Karpas-422 (cell line): Measurements from ENCODE around the gene BORCS6. TPM values are rescaled to one million over a fixed set of nuclear protein-coding genes. Genes with fewer than 3 reads are reported as not detected.

ENCODE experiments used
- DNase-seq: peaks from one replicate; pipeline ENCODE4 v3.0.0-alpha.2; 2015
- H2AFZ ChIP-seq: fragments of 200-600 bp; sonication (generic); 2 replicates; pipeline ENCODE4 v1.6.1; 2014; ENCODE audit warnings: antibody characterized with exemption, low read length, mixed read lengths
- H3K27ac ChIP-seq: fragments of 200-600 bp; sonication (generic); 2 replicates; pipeline ENCODE4 v1.5.1; 2014; ENCODE audit warnings: mild to moderate bottlenecking, low read length, moderate library complexity
- H3K27me3 ChIP-seq: fragments of 200-600 bp; sonication (generic); 2 replicates; pipeline ENCODE4 v1.6.1; 2014; ENCODE audit warnings: low read length, mixed read lengths
- H3K36me3 ChIP-seq: fragments of 200-600 bp; sonication (generic); 2 replicates; pipeline ENCODE4 v1.6.1; 2014; ENCODE audit warnings: low read length, mixed read lengths; ENCODE audit not compliant: insufficient read depth
- H3K4me1 ChIP-seq: fragments of 200-600 bp; sonication (generic); 2 replicates; pipeline ENCODE4 v1.6.1; 2014; ENCODE audit warnings: mild to moderate bottlenecking, low read length, mixed read lengths
- H3K4me2 ChIP-seq: fragments of 200-600 bp; sonication (generic); 2 replicates; pipeline ENCODE4 v1.6.1; 2014; ENCODE audit warnings: low read length, low read depth, mild to moderate bottlenecking; ENCODE audit not compliant: poor library complexity, severe bottlenecking
- H3K4me3 ChIP-seq: fragments of 200-600 bp; sonication (generic); 2 replicates; pipeline ENCODE4 v1.5.1; 2014; ENCODE audit warnings: mild to moderate bottlenecking, antibody characterized with exemption, low read length, mixed read lengths
- H3K79me2 ChIP-seq: fragments of 200-600 bp; sonication (generic); 2 replicates; pipeline ENCODE4 v1.6.1; 2014; ENCODE audit warnings: mild to moderate bottlenecking, low read length, mixed read lengths
- H3K9ac ChIP-seq: fragments of 200-600 bp; sonication (generic); 2 replicates; pipeline ENCODE4 v1.6.0; 2014; ENCODE audit warnings: low read length
- H3K9me2 ChIP-seq: fragments of 200-600 bp; sonication (generic), shearing (Covaris generic); replicated peaks from 2 replicates; pipeline ENCODE4 v1.6.0; 2014; ENCODE audit warnings: mild to moderate bottlenecking, low read length, moderate library complexity; ENCODE audit not compliant: insufficient read depth
- H3K9me3 ChIP-seq: fragments of 300-700, 200-600 bp; sonication (generic); 2 replicates; pipeline ENCODE4 v1.6.1; 2014; ENCODE audit warnings: low read length, mixed read lengths
- H4K20me1 ChIP-seq: fragments of 200-600 bp; sonication (generic); 2 replicates; pipeline ENCODE4 v1.6.1; 2014; ENCODE audit warnings: mild to moderate bottlenecking, antibody characterized with exemption, low read length, low read depth; ENCODE audit not compliant: insufficient read depth
- total RNA-seq: library from RNA; depleted of rRNA; stranded (reverse); fragments of >200 nt; shearing (Covaris generic); gene quantifications from 2 replicates; pipeline ENCODE4 v1.2.3, GENCODE V29; 2014; ENCODE audit warnings: low replicate concordance

Gene BORCS6
- total RNA-seq, 1 experiment from 2014 or later: 10.3 TPM

DNA sequence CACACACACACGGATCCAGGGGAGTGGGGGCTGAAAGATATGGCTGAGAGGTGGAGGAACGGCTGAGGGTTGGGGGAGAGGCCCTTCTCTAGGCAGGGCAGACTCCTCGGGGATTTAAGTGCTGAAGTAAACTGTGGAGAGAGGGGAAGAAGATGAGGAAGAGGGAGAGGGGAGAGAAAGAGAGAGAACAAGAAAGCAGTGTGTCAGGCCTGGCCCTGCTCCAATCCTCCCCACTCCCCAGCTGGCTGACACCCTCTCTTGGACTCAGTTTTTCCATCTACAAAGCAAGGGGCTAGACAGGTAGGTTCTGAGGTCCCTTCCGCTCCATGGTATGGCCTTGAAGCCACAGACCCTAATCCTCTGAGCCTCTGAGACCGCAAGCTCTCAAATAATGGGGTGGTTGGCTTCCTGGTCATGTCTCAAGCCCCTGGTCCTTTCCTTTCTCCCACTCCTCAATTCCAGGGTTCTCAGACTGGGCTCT is 29.2 kb downstream of the BORCS6 start:
- peak overlapping the region; percentile 86; the same call in 1 of the 2 replicates for H3K4me3 ChIP-seq
- H3K9me2 ChIP-seq: no peaks in the 10 kb centered on the region
- no peaks in the 10 kb centered on the region for H3K9me3 ChIP-seq
- no peak overlapping the region for H2AFZ ChIP-seq
- peak overlapping the region; percentile 96 for H3K4me2 ChIP-seq
- H4K20me1 ChIP-seq: peaks cover 12% of the 10 kb centered on the region
- H3K9ac ChIP-seq: peak overlapping the region; percentile 96
- no peak for DNase-seq
- H3K27me3 ChIP-seq: no peaks in the 10 kb centered on the region
- peaks cover 11% of the 10 kb centered on the region; the same call in 1 of the 2 replicates for H3K36me3 ChIP-seq
- H3K79me2 ChIP-seq: peaks cover 29% of the 10 kb centered on the region
- peak overlapping the region; percentile 57 for H3K27ac ChIP-seq
- peaks cover 60% of the 10 kb centered on the region for H3K4me1 ChIP-seq

DNA sequence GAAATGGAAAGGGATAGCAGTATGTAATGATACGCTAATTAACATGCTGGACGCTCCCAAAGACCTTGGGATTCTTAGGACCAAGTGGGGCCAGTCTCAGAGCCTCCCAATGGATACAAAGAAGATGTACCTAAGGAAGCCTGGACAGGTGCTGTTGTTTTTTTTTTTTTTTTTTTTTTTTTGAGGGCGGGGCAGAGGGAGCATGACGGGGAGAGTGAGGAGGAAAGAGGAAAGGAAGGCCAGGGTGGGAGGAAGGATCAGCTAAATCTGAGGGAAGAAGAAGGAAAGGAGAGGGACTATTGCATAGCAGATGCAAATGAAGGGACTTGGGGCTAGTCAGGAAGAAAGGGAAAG is 29.8 kb downstream of the BORCS6 start:
- Histone ChIP-seq H3K27me3 (no peaks in the 10 kb centered on the region), H2AFZ (no peak overlapping the region), H3K36me3 (peaks cover 11% of the 10 kb centered on the region; the same call in 1 of the 2 replicates), H3K27ac (peak overlapping the region; percentile 57; the same call in 1 of the 2 replicates), H3K9me2 (no peaks in the 10 kb centered on the region), H3K4me2 (no peak overlapping the region), H3K9me3 (no peaks in the 10 kb centered on the region), H3K79me2 (peaks cover 35% of the 10 kb centered on the region), H3K4me1 (peaks cover 66% of the 10 kb centered on the region), H3K9ac (0 out of 2 replicates have a peak overlapping the region, but pooled peaks have one; percentile 33), H3K4me3 (no peak overlapping the region), H4K20me1 (peaks cover 12% of the 10 kb centered on the region)
- no peak for DNase-seq

DNA sequence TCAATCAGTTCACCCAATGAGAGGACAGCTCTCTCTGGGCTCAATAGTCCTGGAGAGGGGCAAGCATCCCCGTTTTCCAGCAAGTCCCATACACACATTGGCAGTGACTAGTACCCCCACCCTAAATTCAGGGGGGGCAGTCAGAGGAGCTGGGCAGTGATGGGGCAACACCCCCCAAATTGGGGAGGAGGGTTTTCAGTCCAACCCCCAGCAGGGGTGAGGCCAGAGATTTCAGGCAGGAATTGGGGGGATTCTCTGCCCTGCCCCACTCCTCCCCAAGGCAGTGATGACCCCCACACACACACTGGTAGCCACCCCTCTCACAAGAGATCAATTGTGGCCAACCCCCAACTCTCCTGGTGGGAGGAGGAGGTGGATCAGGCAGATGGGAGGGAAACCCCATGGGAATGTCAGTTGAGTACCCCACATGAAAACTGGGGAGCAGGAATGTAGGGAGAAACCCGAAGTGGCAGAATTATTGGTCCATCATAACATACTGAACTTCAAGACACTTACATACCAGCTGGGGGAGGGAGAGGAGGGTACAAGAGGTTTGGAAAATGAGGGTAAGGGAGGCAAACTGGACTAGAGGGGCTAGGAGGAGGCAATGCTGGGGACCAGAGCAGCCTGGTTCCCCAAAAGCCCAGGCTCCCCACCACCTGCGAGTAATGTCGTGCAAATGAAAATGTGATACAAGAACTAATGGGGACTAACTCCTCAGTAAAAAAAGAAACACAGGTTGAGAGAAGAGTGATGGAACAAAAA is 30.3 kb downstream of the BORCS6 start:
- H4K20me1 ChIP-seq: peaks cover 12% of the 10 kb centered on the region
- peak overlapping the region; percentile 33; the same call in 1 of the 2 replicates for H3K9ac ChIP-seq
- no peak overlapping the region for H3K27ac ChIP-seq
- H3K9me3 ChIP-seq: no peaks in the 10 kb centered on the region
- peaks cover 40% of the 10 kb centered on the region for H3K79me2 ChIP-seq
- H3K4me1 ChIP-seq: peaks cover 66% of the 10 kb centered on the region
- H3K9me2 ChIP-seq: no peaks in the 10 kb centered on the region
- H2AFZ ChIP-seq: no peak overlapping the region
- H3K36me3 ChIP-seq: peaks cover 11% of the 10 kb centered on the region; the same call in 1 of the 2 replicates
- H3K4me2 ChIP-seq: peak overlapping the region; percentile 4
- no peak overlapping the region for H3K4me3 ChIP-seq
- no peak for DNase-seq
- no peaks in the 10 kb centered on the region for H3K27me3 ChIP-seq

DNA sequence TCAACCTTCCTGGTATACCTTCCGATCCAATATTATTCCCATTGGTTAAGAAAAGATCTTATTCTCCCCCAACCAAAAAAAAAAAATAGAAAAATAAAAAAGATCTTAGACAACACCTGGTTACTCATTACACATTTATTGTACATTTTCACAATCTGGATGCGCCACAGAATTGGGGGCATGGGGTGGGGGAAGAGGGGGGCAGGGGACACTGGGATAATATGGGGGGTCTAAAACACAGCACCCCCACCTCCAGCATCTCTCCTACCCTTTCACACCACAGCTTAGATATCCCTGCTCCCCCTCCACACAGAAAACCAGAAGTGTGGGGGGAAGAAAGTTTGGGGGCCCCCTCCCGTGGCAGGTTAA is 31.0 kb downstream of the BORCS6 start:
- peaks cover 11% of the 10 kb centered on the region; the same call in 1 of the 2 replicates for H3K36me3 ChIP-seq
- H3K27me3 ChIP-seq: no peaks in the 10 kb centered on the region
- no peak overlapping the region for H3K27ac ChIP-seq
- no peaks in the 10 kb centered on the region for H3K9me3 ChIP-seq
- H3K9ac ChIP-seq: no peak overlapping the region
- peaks cover 45% of the 10 kb centered on the region for H3K79me2 ChIP-seq
- H2AFZ ChIP-seq: no peak overlapping the region
- no peak for DNase-seq
- peaks cover 12% of the 10 kb centered on the region for H4K20me1 ChIP-seq
- H3K4me1 ChIP-seq: peaks cover 66% of the 10 kb centered on the region
- H3K9me2 ChIP-seq: no peaks in the 10 kb centered on the region
- H3K4me3 ChIP-seq: no peak overlapping the region
- H3K4me2 ChIP-seq: no peak overlapping the region

DNA sequence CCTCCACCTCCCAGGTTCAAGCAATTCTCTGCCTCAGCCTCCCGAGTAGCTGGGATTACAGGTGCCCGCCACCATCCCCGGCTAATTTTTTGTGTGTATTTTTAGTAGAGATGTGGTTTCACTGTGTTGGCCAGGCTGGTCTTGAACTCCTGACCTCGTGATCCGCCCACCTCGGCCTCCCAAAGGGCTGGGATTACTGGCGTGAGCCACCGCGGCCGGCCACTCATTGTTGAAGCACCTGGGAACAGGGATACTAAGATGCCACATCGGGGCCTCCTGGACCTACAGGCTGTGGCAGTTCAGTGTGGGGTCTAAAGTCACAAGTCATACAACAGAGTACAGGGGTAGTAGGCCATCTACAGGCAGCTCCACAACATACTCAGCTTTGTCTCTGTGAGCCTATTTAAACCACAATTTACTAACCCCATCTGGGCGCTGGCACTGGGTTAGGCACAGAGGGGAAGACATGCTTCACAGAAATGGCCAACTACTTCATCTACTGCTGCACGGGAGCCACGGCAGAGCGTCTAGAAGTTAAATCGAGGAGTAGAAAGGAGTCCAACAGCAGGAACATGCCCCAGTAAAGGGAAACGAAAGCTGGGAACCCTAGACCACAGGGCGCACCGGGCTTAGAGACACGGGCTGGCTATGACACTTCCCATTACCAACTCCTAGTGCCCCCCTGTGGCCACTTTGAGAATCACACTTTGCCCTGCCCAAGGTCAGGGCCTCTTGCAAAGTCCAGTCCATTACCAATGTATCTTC is 31.5 kb downstream of the BORCS6 start:
- Histone ChIP-seq H3K27ac (no peak overlapping the region), H3K36me3 (peaks cover 11% of the 10 kb centered on the region; the same call in 1 of the 2 replicates), H3K9ac (no peak overlapping the region), H3K27me3 (no peaks in the 10 kb centered on the region), H3K4me3 (no peak overlapping the region), H4K20me1 (peaks cover 12% of the 10 kb centered on the region), H3K4me1 (peaks cover 66% of the 10 kb centered on the region), H3K9me2 (no peaks in the 10 kb centered on the region), H3K4me2 (peak overlapping the region; percentile 31), H3K9me3 (no peaks in the 10 kb centered on the region), H2AFZ (no peak overlapping the region), H3K79me2 (peaks cover 48% of the 10 kb centered on the region)
- DNase-seq: peak; percentile 96

DNA sequence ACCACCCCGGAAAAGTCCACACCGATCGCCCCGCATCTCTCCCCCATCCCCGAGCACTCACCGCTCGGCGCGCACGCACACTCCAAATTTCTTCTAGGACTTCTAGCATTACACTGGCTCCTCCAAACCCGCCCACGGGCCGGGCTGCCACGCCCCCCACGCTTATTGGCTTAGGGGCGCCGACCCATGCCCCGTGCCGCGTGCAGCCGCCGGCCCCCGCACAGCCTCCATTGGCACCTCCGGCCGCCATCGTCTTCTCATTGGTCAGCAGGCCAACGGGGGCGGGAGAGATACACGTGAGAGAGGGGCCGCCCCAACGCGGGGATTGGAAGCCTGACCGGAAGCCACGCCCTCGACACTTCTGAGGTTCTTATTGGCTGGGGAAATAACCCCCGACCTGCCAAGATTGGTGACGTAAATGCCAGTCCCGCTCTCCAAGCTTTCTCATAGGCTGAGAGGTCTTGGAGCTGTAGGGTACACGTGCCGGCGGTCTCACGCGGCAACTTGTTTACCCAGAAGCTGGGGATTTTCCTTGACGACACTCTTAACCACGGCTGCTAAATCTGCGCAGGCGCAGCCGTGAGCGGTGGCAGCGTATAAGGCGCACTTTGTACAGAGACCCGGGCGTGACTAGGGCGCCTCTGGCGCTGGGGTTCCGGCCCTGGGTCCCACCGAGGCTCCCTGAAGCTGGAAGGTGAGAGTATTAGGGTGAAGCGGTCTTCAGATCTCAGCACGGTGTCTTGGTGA is 33.6 kb downstream of the BORCS6 start:
- Histone ChIP-seq H3K27ac (peak overlapping the region; percentile 83), H2AFZ (peak overlapping the region; percentile 83), H3K4me1 (peaks cover 69% of the 10 kb centered on the region), H3K4me3 (peak overlapping the region; percentile 94), H4K20me1 (peaks cover 3% of the 10 kb centered on the region; the same call in 1 of the 2 replicates), H3K9me2 (no peaks in the 10 kb centered on the region), H3K4me2 (peak overlapping the region; percentile 96), H3K36me3 (peaks cover 9% of the 10 kb centered on the region; the same call in 1 of the 2 replicates), H3K9ac (peak overlapping the region; percentile 90), H3K27me3 (no peaks in the 10 kb centered on the region), H3K9me3 (no peaks in the 10 kb centered on the region), H3K79me2 (peaks cover 40% of the 10 kb centered on the region)
- peak; percentile 100 for DNase-seq

DNA sequence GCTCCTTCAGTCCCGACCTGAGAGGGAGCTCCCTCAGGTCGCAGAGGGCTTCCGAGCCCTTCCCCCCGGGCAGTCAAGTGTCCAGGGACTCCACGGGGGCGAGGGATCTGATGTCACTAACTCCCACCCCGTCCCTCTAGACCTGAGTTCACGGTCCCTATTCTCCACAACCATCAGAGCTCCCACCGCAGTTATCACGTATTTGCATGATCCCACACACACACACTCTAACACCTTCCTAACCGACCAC is 34.1 kb downstream of the BORCS6 start:
- Histone ChIP-seq H3K27ac (no peak overlapping the region), H2AFZ (peak overlapping the region; percentile 42; the same call in 1 of the 2 replicates), H3K9ac (peak overlapping the region; percentile 80), H3K9me2 (no peaks in the 10 kb centered on the region), H3K4me1 (peaks cover 67% of the 10 kb centered on the region), H3K4me2 (peak overlapping the region; percentile 96), H3K4me3 (peak overlapping the region; percentile 94), H4K20me1 (0 out of 2 replicates have a peak, but pooled peaks cover under 1% of the 10 kb centered on the region), H3K27me3 (no peaks in the 10 kb centered on the region), H3K36me3 (peaks cover 8% of the 10 kb centered on the region; the same call in 1 of the 2 replicates), H3K9me3 (no peaks in the 10 kb centered on the region), H3K79me2 (peaks cover 39% of the 10 kb centered on the region)
- no peak for DNase-seq
